NOMO-1 (cell line): Measurements from ENCODE around the gene TAF6.
"Not testable (repeated sequence)": the region's sequence is repeated elsewhere in the genome, so short reads cannot be mapped to it uniquely, and the experiment has no call there.

Experiments used
- DNase-seq, 2 experiments: peaks; one replicate each; lab custom pipeline; 2025; ENCODE audit not compliant: unreplicated experiment in 2 of 2; lab: John Stamatoyannopoulos, UW

The TAF6 gene

DNA sequence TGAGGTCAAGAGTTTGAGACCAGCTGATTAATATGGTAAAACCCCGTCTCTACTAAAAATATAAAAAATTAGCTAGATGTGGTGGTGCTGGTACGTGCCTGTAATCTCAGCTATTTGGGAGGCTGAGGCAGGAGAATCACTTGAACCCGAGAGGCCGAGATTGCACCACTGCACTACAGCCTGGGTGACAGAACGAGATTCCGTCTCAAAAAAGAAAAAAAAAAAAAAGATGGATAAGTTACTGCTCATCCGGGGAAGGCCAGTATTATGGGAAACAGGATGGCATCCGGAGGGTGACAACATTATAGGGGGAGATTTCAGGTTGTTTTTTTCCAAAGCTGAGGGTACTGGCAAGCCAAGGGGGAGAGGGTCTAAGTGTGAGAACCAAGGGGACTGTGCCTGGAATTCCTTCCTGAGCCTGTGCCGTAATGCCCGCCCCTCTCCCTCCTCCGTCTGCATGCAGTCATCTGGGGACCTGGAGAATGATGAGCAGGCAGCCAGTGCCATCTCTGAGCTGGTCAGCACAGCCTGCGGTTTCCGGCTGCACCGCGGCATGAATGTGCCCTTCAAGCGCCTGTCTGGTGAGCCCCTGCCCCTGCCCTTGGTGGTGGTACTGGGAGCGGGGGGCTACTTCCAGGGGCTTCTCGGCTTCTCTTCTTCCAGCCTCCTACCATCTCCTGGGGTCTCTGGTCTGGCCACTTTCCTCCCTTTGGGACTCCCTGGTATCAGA is 33.9 kb upstream of the TAF6 start:
- DNase-seq: no peak

- peak; percentile 88 to 97 for DNase-seq
Measured at GRCh38 chr7:100152404-100152803, 33.2 kb upstream of the TAF6 start.

GRCh38 chr7:100148559-100149328 is 29.6 kb upstream of the TAF6 start, which contains the start of gene LAMTOR4:
Gene LAMTOR4 (plus strand): TSS chr7:100148918. CDS start chr7:100148973, 55 bp downstream.
- DNase-seq: peak; percentile 100

GRCh38 chr7:100148225-100148558 is 29.0 kb upstream of the TAF6 start:
- DNase-seq: no peak

GRCh38 chr7:100147278-100147677 is 28.1 kb upstream of the TAF6 start:
- DNase-seq: no peak

- DNase-seq: peak in 1 of 2 experiments; percentile 37
Measured at GRCh38 chr7:100146350-100146749, 27.2 kb upstream of the TAF6 start.

DNA sequence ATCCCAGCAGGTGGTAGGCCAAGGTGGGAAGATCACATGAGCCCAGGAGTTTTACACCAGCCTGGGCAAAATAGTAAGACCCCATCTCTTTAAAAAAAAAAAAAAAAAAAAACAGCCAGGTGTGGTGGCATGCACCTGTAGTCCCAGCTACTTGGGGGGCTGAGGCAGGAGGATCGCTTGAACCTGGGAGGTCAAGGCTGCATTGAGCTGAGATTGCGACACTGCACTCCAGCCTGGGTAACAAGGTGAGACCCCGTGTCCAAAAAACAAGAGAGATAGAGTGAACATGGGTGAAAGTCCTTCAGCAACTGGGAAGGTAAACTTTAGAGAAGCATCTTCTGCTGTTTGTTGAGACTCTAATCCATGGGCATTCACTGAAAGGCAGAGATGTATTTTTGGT is 23.3 kb upstream of the TAF6 start:
- DNase-seq: no peak

DNA sequence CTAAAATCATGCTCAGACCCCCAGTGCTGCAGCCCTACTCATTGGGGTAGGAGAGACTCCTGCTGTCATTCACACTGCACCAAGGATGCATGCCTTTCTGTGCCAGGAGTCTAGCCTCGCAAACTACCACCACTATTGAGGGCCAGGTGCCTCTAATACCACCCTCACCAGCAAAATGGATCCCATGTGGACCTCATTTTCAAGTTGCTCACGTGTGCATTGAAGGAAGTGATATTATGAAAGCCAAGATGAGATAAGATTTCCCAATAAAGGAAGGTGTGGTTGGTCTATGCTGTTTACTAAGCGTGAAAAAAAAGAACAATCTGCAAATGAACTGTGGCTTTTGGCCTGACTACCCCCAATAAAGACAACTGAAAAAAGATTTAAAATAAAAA is 22.4 kb upstream of the TAF6 start:
- peak; percentile 90 to 91 for DNase-seq

DNA sequence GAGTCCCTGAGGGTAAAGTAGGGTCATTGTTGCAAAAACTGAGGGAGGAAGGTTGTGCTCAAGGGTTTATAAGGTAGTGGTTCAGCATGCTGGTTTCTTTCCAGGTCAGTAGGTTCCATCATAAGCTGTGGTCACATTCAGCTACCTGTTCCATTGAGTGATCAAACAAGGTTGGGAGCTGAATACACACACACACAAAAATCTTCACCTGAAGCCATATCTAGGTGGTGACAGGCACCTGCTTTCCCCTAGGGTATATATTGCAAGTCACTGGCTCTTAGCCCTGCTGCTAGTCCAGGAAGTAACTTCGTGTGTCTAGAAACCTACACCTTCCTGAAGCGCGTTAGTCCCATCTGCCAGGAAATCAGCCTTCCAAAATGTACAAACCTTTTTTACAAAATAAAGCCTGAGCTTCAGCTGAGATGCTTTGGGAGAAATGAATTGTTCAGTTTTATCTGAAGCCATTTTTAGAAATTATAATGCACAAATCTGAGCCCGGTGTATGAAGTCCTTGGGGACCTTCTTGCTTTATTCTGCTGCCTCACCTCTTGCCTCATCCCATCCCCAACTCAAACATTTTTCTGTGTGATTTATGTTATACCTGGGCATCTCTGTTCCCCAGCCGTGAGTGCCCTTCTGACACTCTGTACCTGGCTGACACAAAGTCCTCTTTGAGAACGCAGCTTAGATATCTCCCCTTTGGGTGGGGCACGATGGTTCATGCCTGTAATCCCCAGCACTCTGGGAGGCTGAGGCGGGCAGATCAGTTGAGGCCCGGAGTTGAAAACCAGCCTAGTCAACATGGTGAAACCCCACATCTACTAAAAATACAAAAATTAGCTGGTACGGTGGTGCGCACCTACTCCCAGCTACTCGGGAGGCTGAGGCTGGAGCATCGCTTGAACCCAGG is 18.9 kb upstream of the TAF6 start:
- no peak for DNase-seq

DNA sequence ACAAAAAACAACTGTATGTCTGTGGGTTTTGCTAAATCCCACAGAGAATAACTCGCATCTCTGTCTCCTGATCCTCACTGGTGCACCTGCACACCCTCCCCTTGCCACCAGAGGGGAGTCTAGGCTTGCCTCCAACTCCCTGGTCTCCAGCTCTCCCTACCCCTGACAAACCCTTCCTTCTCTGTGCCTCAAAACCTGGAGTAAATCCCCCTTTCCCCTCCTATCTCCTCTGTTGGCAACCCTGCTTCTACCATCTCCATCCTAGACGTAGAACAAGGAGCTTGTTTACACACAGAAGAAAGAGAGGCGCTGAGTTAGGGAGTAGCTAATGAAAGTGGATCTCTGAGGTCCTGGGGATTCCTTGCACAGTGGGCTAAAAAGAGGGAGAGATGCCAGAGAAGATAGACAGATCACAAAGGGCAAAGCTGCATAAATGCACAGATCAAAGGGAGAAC is 13.6 kb upstream of the TAF6 start:
- DNase-seq: peak; percentile 65 to 75

DNA sequence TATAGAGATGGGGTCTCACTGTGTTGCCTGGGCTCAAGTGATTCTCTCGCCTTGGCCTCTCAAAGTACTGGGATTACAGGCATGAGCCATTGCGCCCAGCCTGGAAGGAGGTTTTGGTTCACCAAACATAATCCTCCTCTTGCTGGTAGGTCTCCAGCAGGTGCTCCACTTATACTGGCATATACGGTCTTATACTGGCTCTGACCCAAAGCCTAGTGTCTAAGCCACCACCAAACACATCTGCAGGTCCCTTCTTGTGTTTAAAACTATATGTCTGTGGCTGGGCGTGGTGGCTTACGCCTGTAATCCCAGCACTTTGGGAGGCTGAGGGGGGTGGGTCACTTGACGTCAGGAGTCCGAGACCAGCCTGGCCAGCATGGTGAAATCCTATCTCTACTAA is 13.0 kb upstream of the TAF6 start:
- no peak for DNase-seq

DNA sequence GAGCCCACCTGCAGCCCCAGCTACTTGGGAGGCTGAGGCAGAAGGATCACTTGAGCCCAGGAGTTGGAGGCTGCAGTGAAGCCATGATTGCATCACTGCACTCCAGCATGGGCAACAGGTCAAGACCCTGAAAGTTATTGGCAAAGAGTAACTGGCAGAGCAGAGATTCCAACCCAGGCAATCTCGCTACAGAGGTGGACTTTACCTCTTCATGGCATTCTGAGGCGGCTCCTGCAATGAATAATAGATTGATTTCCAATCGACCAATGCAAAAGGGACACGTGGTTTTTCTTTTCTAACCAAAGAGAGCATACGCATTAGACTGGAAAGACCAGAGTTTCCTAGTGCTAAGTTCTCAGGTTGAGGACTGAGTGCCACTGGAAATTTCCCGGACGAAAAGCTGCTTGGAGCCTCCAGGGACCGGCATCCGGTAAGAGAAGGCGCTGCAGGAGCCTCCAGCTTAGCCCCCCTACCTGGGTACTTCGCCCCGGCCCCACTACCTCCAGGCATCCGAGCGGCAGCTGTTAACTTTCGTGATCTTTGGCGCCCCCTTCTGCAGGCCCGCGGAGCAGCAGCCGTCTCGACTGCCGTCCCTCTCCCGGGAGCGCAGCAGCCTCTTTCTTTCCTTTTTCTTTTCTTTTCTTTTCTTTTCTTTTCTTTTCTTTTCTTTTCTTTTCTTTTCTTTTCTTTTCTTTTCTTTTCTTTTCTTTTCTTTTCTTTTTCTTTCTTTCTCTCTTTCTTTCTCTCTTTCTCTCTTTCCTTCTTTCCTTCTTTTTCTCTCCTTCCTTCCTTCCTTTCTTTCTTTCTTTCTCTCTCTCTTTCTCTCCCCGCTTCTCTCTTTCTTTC is 11.7 kb upstream of the TAF6 start:
- DNase-seq: peak; percentile 74 to 77

- not testable (repeated sequence) for DNase-seq
Measured at GRCh38 chr7:100130220-100130607, 11.1 kb upstream of the TAF6 start.

GRCh38 chr7:100128637-100128963 is 9.4 kb upstream of the TAF6 start:
- no peak for DNase-seq

DNA sequence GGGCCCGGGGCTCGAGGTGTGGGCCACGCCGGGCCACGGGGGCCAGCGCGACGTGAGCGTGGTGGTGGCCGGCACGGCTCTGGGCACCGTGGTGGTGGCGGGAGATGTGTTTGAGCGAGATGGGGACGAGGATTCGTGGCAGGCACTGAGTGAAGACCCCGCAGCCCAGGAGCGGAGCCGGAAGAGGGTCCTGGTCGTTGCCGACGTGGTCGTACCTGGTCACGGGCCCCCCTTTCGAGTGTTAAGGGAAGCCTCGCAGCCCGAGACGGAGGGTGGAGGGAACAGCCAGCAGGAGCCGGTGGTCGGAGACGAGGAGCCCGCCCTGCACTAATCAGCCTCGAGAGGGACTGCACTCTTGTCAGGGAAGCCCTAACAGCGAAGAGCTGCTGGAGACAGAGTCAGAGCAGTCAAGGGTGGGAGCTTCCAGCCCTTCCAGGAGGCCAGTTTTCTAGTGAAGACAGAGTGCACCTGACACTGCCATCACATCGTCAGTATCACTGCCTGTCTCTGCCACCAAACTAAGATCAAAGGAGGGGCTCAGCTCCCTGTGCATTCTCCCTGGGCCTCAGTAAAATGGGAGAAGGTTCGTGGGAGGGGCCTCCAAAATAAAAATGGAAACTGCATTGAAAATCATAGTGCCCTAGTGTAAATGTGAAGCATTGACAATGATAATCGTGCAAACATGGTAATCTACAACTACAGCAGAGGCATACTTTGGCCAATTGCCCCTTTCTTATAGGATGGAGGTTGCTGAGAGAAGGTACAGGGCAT is 8.9 kb upstream of the TAF6 start:
- DNase-seq: peak; percentile 11 to 40

GRCh38 chr7:100126931-100127865 is 8.0 kb upstream of the TAF6 start, which contains the start of gene MBLAC1:
Gene MBLAC1 (plus strand): TSS chr7:100126967. CDS start chr7:100127396, 429 bp downstream.
- peak; percentile 92 to 96 for DNase-seq

DNA sequence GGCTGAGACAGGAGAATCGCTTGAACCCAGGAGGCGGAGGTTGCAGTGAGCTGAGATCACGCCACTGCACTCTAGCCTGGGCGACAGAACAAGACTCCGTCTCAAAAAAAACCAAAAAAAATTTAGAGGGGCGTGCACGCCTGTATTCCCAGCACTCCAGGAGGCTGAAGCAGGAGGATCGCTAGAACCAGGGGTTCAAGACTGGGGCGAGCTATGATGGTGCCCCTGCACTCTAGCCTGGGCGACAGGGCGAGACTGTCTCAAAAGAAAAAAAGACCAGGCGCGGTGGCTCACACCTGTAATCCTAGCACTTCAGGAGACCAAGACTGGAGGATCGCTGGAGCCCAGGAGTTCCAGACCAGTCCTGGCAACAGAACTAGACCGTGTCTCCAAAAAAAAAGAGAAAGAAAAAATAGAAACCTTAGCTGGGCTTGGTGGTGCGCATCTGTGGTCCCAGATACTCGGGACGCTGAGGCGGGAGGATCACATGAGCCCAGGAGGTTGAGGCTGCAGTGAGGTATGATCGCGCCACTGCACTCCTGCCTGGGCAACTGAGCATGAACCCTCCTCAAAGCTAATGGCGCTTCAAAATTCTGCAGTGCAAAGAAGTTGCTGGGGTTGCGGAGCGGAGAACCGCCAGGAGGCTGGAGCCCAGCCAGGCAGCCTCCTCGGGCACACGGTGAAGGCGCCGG is 7.2 kb upstream of the TAF6 start:
- no peak for DNase-seq
